ENCODE data around the gene ZNF415. TPM values are rescaled to one million over a fixed set of nuclear protein-coding genes. Genes with fewer than 3 reads are reported as not detected.
A peak's percentile ranks its signal among the peaks of the same experiment; 100 is the strongest.

The ZNF415 gene
- total and polyA plus RNA-seq, 3 experiments from 2014 or later = 0.22 to 1.4 (median 0.66) TPM

DNA sequence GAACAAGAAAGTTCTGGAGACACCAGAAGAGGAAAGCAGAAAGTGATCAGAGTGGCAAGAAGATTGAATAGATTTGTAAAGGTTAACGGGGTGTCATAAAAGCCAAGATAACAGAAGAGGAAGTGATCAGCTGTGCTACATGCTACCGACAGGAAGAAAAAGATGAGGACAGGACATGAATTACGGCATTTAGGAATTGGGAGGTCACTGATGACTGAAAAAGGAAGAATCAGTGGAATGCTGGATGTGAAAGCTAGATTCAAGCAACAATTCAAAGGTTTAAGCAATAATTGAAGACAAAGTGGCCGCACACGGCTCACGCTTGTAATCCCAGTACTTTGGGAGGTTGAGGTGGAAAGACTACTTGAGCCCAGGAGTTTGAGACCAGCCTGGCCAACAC is 44.6 kb downstream of the ZNF415 start:
- Mint-ChIP-seq H3K27ac (peak overlapping the region in 3 of 8 donors; percentile 8 to 53 (median 33)), H3K4me1 (peaks cover 0 to 15% (median 6%) of the 10 kb centered on the region in 3 donors), H3K9me3 (peaks cover 0 to 3% (median under 1%) of the 10 kb centered on the region in 5 donors), H3K36me3 (peaks cover 69 to 88% (median 71%) of the 10 kb centered on the region in 3 donors), H3K27me3 (no peaks in the 10 kb centered on the region), H3K4me3 (no peak overlapping the region)
- POLR2A ChIA-PET = no interaction called here
- H3K27ac ChIP-seq (ENCODE audit: low read depth, low read length) = no peak overlapping the region
- peaks cover 43% of the 10 kb centered on the region for H3K36me3 ChIP-seq (ENCODE audit: insufficient read depth, low read length)
- no peaks in the 10 kb centered on the region for H3K9me3 ChIP-seq (ENCODE audit: low read length)
- H3K4me3 ChIP-seq (ENCODE audit: low read length) = no peak overlapping the region
- DNase-seq = no peak
- no peaks in the 10 kb centered on the region for H3K4me1 ChIP-seq (ENCODE audit: insufficient read depth, low read length)
- CTCF ChIA-PET = no interaction called here
- H3K27me3 ChIP-seq (ENCODE audit: insufficient read depth, low read length, poor library complexity, severe bottlenecking) = no peaks in the 10 kb centered on the region

DNA sequence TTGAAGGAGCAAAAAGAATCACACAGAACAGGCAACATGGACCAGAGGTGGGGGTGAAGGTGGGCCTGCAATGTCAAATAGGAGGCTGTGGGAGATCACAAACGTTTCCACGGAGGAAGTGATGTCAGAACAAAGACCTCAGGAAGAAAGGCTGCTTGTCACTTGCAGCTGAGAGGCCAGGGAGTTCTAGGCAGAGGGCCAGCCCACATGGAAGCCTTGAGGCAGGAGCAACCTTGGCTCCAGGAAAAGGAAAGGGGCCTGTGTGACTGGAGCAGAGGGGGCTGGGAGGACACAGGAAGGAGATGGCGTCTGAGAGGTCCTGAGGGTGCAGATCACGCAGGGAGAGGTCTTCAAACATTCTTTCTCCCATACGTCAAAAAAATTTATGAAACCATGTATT is 45.8 kb downstream of the ZNF415 start:
- H3K9me3 Mint-ChIP-seq = peaks cover 0 to 11% (median 6%) of the 10 kb centered on the region in 5 donors

DNA sequence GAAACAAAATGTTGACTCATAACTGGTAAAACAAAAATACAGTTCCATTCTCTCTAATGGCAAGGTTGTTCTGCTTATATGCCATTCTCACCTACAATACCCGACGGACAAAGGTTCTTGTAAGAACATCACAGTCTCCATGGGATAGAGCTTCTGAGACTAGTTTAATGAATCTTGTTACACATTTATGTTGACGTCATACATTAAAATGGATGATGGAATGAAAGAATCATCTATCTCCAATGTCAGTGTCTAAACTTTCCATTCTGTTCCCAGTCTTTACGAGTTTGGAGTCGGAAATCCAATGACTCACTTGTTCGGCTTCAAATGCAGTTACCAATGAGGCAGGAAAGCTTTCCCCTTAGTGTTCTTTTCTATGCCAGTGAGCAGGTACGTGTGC is 47.2 kb downstream of the ZNF415 start:
- Histone ChIP-seq H3K36me3 (ENCODE audit: insufficient read depth, low read length) (peaks cover 31% of the 10 kb centered on the region), H3K27ac (ENCODE audit: low read depth, low read length) (no peak overlapping the region), H3K27me3 (ENCODE audit: insufficient read depth, low read length, poor library complexity, severe bottlenecking) (no peaks in the 10 kb centered on the region), H3K9me3 (ENCODE audit: low read length) (peaks cover 11% of the 10 kb centered on the region), H3K4me1 (ENCODE audit: insufficient read depth, low read length) (no peaks in the 10 kb centered on the region), H3K4me3 (ENCODE audit: low read length) (no peak overlapping the region)
- Mint-ChIP-seq H3K4me1 (peaks cover 0 to 18% (median 6%) of the 10 kb centered on the region in 3 donors), H3K36me3 (peaks cover 81 to 94% (median 90%) of the 10 kb centered on the region in 3 donors), H3K9me3 (peaks cover 12 to 26% (median 20%) of the 10 kb centered on the region in 5 donors), H3K27ac (no peak overlapping the region), H3K27me3 (no peaks in the 10 kb centered on the region), H3K4me3 (no peak overlapping the region)
- no peak for DNase-seq
- ChIA-PET POLR2A (no interaction called here), CTCF (no interaction called here)

More for the DNA sequence above, 45.8 kb downstream of the ZNF415 start:
- no peak overlapping the region for H3K4me3 Mint-ChIP-seq
- no peaks in the 10 kb centered on the region for H3K27me3 Mint-ChIP-seq
- ChIA-PET CTCF (no interaction called here), POLR2A (no interaction called here)
- peaks cover 0 to 11% (median 6%) of the 10 kb centered on the region in 3 donors for H3K4me1 Mint-ChIP-seq
- peaks cover 70 to 93% (median 82%) of the 10 kb centered on the region in 3 donors for H3K36me3 Mint-ChIP-seq
- DNase-seq = no peak
- Histone ChIP-seq H3K4me1 (ENCODE audit: insufficient read depth, low read length) (no peaks in the 10 kb centered on the region), H3K27me3 (ENCODE audit: insufficient read depth, low read length, poor library complexity, severe bottlenecking) (no peaks in the 10 kb centered on the region), H3K4me3 (ENCODE audit: low read length) (no peak overlapping the region), H3K27ac (ENCODE audit: low read depth, low read length) (no peak overlapping the region), H3K36me3 (ENCODE audit: insufficient read depth, low read length) (peaks cover 43% of the 10 kb centered on the region), H3K9me3 (ENCODE audit: low read length) (peaks cover 2% of the 10 kb centered on the region)
- H3K27ac Mint-ChIP-seq = peak overlapping the region in 3 of 8 donors; percentile 37 to 73 (median 66)

DNA sequence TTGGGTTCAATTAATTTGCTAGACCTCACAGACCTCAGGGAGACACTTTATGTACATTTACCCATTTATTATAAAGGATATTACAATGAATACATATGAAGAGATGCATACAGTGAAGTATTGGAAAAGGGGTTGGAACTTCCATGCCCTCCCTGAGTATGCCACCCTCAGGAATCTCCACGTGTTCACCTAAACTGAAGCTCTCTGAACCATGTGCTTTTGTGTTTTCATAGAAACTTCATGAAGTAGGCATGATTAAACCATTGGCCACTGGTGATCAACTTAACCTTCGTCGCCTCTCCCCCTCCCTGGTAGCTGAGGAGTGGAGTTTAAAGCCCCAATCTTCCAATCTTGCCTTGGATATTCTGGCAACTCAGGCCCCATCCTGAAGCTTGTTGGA is 49.8 kb downstream of the ZNF415 start:
- Histone ChIP-seq H3K27me3 (ENCODE audit: insufficient read depth, low read length, poor library complexity, severe bottlenecking) (no peaks in the 10 kb centered on the region), H3K9me3 (ENCODE audit: low read length) (peaks cover 13% of the 10 kb centered on the region), H3K4me1 (ENCODE audit: insufficient read depth, low read length) (no peaks in the 10 kb centered on the region), H3K4me3 (ENCODE audit: low read length) (no peak overlapping the region), H3K36me3 (ENCODE audit: insufficient read depth, low read length) (peaks cover 19% of the 10 kb centered on the region), H3K27ac (ENCODE audit: low read depth, low read length) (no peak overlapping the region)
- H3K36me3 Mint-ChIP-seq = peaks cover 78 to 94% (median 93%) of the 10 kb centered on the region in 3 donors
- CTCF ChIA-PET = no interaction called here
- H3K4me1 Mint-ChIP-seq = peaks cover 9 to 21% (median 11%) of the 10 kb centered on the region in 3 donors
- H3K9me3 Mint-ChIP-seq = peaks cover 29 to 50% (median 36%) of the 10 kb centered on the region in 5 donors
- no peak for DNase-seq
- H3K27ac Mint-ChIP-seq = peak overlapping the region in 1 of 8 donors; percentile 22
- POLR2A ChIA-PET = no interaction called here
- H3K27me3 Mint-ChIP-seq = no peaks in the 10 kb centered on the region
- H3K4me3 Mint-ChIP-seq = no peak overlapping the region

DNA sequence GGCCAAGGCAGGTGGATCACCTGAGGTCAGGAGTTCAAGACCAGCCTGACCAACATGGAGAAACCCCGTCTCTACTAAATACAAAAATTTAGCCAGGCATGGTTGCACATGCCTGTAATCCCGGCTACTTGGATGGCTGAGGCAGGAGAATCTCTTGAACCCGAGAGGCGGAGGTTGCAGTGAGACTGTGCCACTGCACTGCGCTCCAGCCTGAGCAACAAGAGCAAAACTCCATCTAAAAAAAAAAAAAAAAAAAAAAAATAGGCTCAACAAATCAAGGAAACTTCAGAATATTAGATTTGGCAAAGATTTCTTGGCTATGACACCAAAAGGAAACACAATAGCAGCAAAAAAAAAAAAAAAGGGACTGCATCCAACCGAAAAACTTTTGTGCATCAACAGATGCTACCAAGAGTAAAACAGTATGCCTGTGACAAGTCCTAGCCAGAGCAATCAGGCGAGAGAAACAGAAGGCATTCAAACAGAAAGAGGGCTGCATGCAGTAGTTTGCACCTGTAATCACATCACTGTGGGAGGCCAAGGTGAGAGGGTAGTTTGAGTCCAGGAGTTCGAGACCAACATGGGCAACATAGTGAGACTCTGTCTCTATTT is 53.3 kb downstream of the ZNF415 start:
- no peak overlapping the region for H3K27ac Mint-ChIP-seq
- H3K4me1 ChIP-seq (ENCODE audit: insufficient read depth, low read length) = no peaks in the 10 kb centered on the region
- H3K27me3 ChIP-seq (ENCODE audit: insufficient read depth, low read length, poor library complexity, severe bottlenecking) = no peaks in the 10 kb centered on the region
- peaks cover 23% of the 10 kb centered on the region for H3K36me3 ChIP-seq (ENCODE audit: insufficient read depth, low read length)
- ChIA-PET CTCF (no interaction called here), POLR2A (no interaction called here)
- DNase-seq = no peak
- H3K27me3 Mint-ChIP-seq = no peaks in the 10 kb centered on the region
- H3K4me3 ChIP-seq (ENCODE audit: low read length) = no peak overlapping the region
- peaks cover 68 to 98% (median 94%) of the 10 kb centered on the region in 3 donors for H3K36me3 Mint-ChIP-seq
- H3K9me3 Mint-ChIP-seq = peaks cover 45 to 84% (median 67%) of the 10 kb centered on the region in 5 donors
- H3K9me3 ChIP-seq (ENCODE audit: low read length) = peaks cover 36% of the 10 kb centered on the region
- H3K4me1 Mint-ChIP-seq = peaks cover 6 to 20% (median 9%) of the 10 kb centered on the region in 3 donors
- H3K4me3 Mint-ChIP-seq = no peak overlapping the region
- H3K27ac ChIP-seq (ENCODE audit: low read depth, low read length) = no peak overlapping the region

DNA sequence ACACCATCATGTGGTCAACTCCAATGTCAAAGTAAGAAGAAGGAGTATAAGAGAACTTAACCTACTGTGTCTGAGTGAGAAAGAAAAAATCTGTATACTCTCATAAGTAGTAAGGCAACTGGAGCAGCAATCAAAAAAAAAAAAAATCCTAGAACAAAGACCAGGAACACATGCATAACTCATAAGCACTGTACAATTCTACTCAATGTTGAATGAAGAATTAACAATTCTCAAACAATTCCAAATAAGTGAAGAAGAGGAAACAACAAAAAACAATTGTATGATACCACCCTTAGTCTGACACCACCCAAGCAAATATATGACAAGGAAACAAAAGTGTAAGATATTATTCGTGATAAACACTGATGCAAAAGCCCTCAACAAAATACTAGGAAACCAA is 54.0 kb downstream of the ZNF415 start:
- POLR2A ChIA-PET = no interaction called here

DNA sequence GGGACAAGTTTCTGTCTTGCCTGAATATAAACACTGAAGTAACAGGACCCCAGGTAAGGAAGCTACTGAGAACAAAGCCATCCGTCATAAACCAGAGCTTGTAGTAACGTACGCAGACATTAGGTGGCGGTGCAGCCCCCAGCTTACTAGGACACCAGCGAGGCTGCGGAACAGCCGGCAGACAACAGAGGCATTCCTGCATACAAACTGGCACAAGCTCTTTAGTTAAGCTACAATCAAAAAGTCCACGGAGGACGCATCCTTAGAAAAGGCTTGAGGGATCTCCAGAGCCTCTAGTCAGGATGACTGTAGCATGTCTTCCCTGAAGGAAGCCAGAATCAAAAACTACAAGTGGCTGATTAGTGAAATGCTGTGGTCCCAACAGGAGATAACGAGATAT is 55.7 kb downstream of the ZNF415 start:
- DNase-seq = no peak
- no peak overlapping the region for H3K27ac Mint-ChIP-seq

More for the DNA sequence above, 54.0 kb downstream of the ZNF415 start:
- H3K27me3 ChIP-seq (ENCODE audit: insufficient read depth, low read length, poor library complexity, severe bottlenecking) = no peaks in the 10 kb centered on the region
- DNase-seq = no peak
- H3K27ac ChIP-seq (ENCODE audit: low read depth, low read length) = no peak overlapping the region
- Mint-ChIP-seq H3K27me3 (no peaks in the 10 kb centered on the region), H3K4me1 (peaks cover 6 to 20% (median 9%) of the 10 kb centered on the region in 3 donors), H3K4me3 (no peak overlapping the region), H3K9me3 (peaks cover 45 to 91% (median 74%) of the 10 kb centered on the region in 5 donors), H3K36me3 (peaks cover 65 to 98% (median 93%) of the 10 kb centered on the region in 3 donors), H3K27ac (no peak overlapping the region)
- CTCF ChIA-PET = no interaction called here
- peaks cover 36% of the 10 kb centered on the region for H3K9me3 ChIP-seq (ENCODE audit: low read length)
- H3K36me3 ChIP-seq (ENCODE audit: insufficient read depth, low read length) = peaks cover 30% of the 10 kb centered on the region
- H3K4me1 ChIP-seq (ENCODE audit: insufficient read depth, low read length) = no peaks in the 10 kb centered on the region
- no peak overlapping the region for H3K4me3 ChIP-seq (ENCODE audit: low read length)

DNA sequence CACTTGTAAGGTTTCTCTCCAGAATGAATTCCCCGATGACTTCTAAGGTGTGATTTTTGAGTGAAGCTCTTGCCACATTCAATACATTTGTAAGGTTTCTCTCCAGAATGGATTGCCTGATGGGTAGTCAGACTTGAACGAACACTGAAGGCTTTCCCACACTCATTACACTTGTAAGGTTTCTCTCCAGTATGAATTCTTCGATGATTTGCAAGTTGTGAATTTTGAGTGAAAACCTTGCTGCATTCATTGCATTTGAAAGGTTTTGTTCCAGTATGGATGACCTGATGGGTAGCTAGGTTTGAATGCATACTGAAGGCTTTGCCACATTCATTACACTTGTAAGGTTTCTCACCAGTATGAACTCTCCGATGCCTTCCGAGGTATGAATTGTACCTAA is 63.9 kb downstream of the ZNF415 start:
- Mint-ChIP-seq H3K27me3 (no peaks in the 10 kb centered on the region), H3K4me3 (no peak overlapping the region), H3K36me3 (peaks cover 26 to 64% (median 63%) of the 10 kb centered on the region in 3 donors), H3K27ac (no peak overlapping the region), H3K4me1 (no peaks in the 10 kb centered on the region), H3K9me3 (peaks cover 42 to 92% (median 84%) of the 10 kb centered on the region in 5 donors)
- peaks cover 42% of the 10 kb centered on the region for H3K9me3 ChIP-seq (ENCODE audit: low read length)
- H3K4me3 ChIP-seq (ENCODE audit: low read length) = peak overlapping the region; percentile 8
- peaks cover 39% of the 10 kb centered on the region for H3K36me3 ChIP-seq (ENCODE audit: insufficient read depth, low read length)
- DNase-seq = no peak
- POLR2A ChIA-PET = no interaction called here
- CTCF ChIA-PET = no interaction called here
- H3K27me3 ChIP-seq (ENCODE audit: insufficient read depth, low read length, poor library complexity, severe bottlenecking) = no peaks in the 10 kb centered on the region
- H3K27ac ChIP-seq (ENCODE audit: low read depth, low read length) = no peak overlapping the region
- H3K4me1 ChIP-seq (ENCODE audit: insufficient read depth, low read length) = no peaks in the 10 kb centered on the region

More for the DNA sequence above, 55.7 kb downstream of the ZNF415 start:
- Mint-ChIP-seq H3K9me3 (peaks cover 41 to 95% (median 87%) of the 10 kb centered on the region in 5 donors), H3K4me1 (peaks cover 6 to 20% (median 9%) of the 10 kb centered on the region in 3 donors), H3K27me3 (no peaks in the 10 kb centered on the region), H3K36me3 (peaks cover 68 to 98% (median 93%) of the 10 kb centered on the region in 3 donors), H3K4me3 (no peak overlapping the region)
- ChIA-PET POLR2A (no interaction called here), CTCF (no interaction called here)
- Histone ChIP-seq H3K4me3 (ENCODE audit: low read length) (peak overlapping the region; percentile 2), H3K36me3 (ENCODE audit: insufficient read depth, low read length) (peaks cover 45% of the 10 kb centered on the region), H3K4me1 (ENCODE audit: insufficient read depth, low read length) (no peaks in the 10 kb centered on the region), H3K27me3 (ENCODE audit: insufficient read depth, low read length, poor library complexity, severe bottlenecking) (no peaks in the 10 kb centered on the region), H3K27ac (ENCODE audit: low read depth, low read length) (no peak overlapping the region), H3K9me3 (ENCODE audit: low read length) (peaks cover 34% of the 10 kb centered on the region)
